Motor neuron (in vitro differentiated cells): Measurements from ENCODE around the gene USP7. TPM values are rescaled to one million over a fixed set of nuclear protein-coding genes. Genes with fewer than 3 reads are reported as not detected.
A peak's percentile ranks its signal among the peaks of the same experiment; 100 is the strongest.

Source experiments
- ATAC-seq, 8 experiments: fragments of 200-7000 bp; cut with Tn5 transposase; replicated peaks in 6 of 8; 2 replicates each; pipeline ENCODE4 v1.8.0; 2021; ENCODE audit warnings: mild to moderate bottlenecking in 8 of 8, moderate library complexity in 8 of 8
- H3K27ac ChIP-seq, 2 donors: fragments of 250-450 bp; sonication (Bioruptor Pico); 2 replicates each; pipeline ENCODE4 v1.9.0; 2021; ENCODE audit warnings: antibody characterized with exemption in 2 of 2, mild to moderate bottlenecking in 2 of 2, moderate library complexity in 1 of 2
- H3K4me1 ChIP-seq, 2 donors: fragments of 250-450 bp; sonication (Bioruptor Pico); replicated peaks in 1 of 2; 2 replicates each; pipeline ENCODE4 v1.6.1; 2021; ENCODE audit warnings: antibody characterized with exemption in 2 of 2, mild to moderate bottlenecking in 2 of 2, moderate library complexity in 1 of 2
- H3K4me3 ChIP-seq, 5 donors: fragments of 250-450 bp; sonication (Bioruptor Pico); 2 replicates each; pipeline ENCODE4 v1.9.0; 2021; ENCODE audit warnings: antibody characterized with exemption in 5 of 5, mild to moderate bottlenecking in 5 of 5, moderate library complexity in 4 of 5
- WGBS, 10 experiments: fragments of 450-650 bp; shearing (Covaris generic); methylation state at CpG; one replicate each; pipeline ENCODE4 v1.0.0; 2022; 5-methylcytosine and 5-hydroxymethylcytosine counted together
- in situ Hi-C, 9 experiments: fragments of 400-800 bp; cut with MboI; loops; one replicate each; pipeline ENCODE4 v1.15.0; 2021; ENCODE audit warnings: low sequenced_read_pairs in 9 of 9, low pct_unique_long_range_greater_than_20kb in 2 of 9; ENCODE audit not compliant: unreplicated experiment in 9 of 9
- total RNA-seq, 8 experiments: library from RNA; unstranded; fragments of 300-600 nt; gene quantifications; 2 replicates each; pipeline versions ENCODE4 v1.2.3 to v1.2.4, GENCODE V29; 2022

Gene USP7
- total RNA-seq, 8 experiments from 2014 or later: 39.1 to 83.0 (median 64.6) TPM

GRCh38 chr16:8912793-8913192, 50.9 kb downstream of the USP7 start:
- Histone ChIP-seq H3K4me1 (no peaks in the 10 kb centered on the region), H3K27ac (no peak overlapping the region), H3K4me3 (no peak overlapping the region)
- WGBS, 10 experiments: 89 to 100% (median 96%) methylated on average over 1 to 4 of the region's 4 CpGs; no CpG with 5 or more reads in 1 of the 10 experiments
- in situ Hi-C loops: loop anchor here in 1 of 9 experiments (25.0 kb wide), 1 partner anchor 100 kb away; no protein-coding TSS in a partner anchor
- ATAC-seq: no peak

- Histone ChIP-seq H3K27ac (no peak overlapping the region), H3K4me1 (no peaks in the 10 kb centered on the region), H3K4me3 (no peak overlapping the region)
- no peak for ATAC-seq
- 83 to 100% (median 91%) methylated on average over 1 of the region's 1 CpG; no CpG with 5 or more reads in 4 of the 10 experiments for WGBS, 10 experiments
- in situ Hi-C loops: loop anchor here in 1 of 9 experiments (25.0 kb wide), 1 partner anchor 101 kb away; no protein-coding TSS in a partner anchor
Observed at GRCh38 chr16:8910811-8911210, 52.9 kb downstream of the USP7 start.

GRCh38 chr16:8908810-8909468, 54.8 kb downstream of the USP7 start:
- in situ Hi-C loops: loop anchor here in 1 of 9 experiments (25.0 kb wide), 1 partner anchor 103 kb away; no protein-coding TSS in a partner anchor
- WGBS, 10 experiments: 0 to 100% (median 86%) methylated on average over 1 to 7 of the region's 8 CpGs; no CpG with 5 or more reads in 1 of the 10 experiments
- no peaks in the 10 kb centered on the region for H3K4me1 ChIP-seq
- H3K27ac ChIP-seq: no peak overlapping the region
- ATAC-seq: peak in 3 of 8 experiments; percentile 72 to 91 (median 89)
- H3K4me3 ChIP-seq: no peak overlapping the region

- 20 to 100% (median 85%) methylated on average over 1 to 3 of the region's 4 CpGs; no CpG with 5 or more reads in 2 of the 10 experiments for WGBS, 10 experiments
- Histone ChIP-seq H3K27ac (no peak overlapping the region), H3K4me3 (no peak overlapping the region), H3K4me1 (no peaks in the 10 kb centered on the region)
- in situ Hi-C loops: loop anchor here in 1 of 9 experiments (25.0 kb wide), 1 partner anchor 105 kb away; no protein-coding TSS in a partner anchor
- no peak for ATAC-seq
Observed at GRCh38 chr16:8907096-8907495, 56.6 kb downstream of the USP7 start.

GRCh38 chr16:8905795-8906591, 57.7 kb downstream of the USP7 start:
- 80 to 100% (median 96%) methylated on average over 1 to 9 of the region's 14 CpGs; no CpG with 5 or more reads in 1 of the 10 experiments for WGBS, 10 experiments
- Histone ChIP-seq H3K27ac (no peak overlapping the region), H3K4me3 (no peak overlapping the region), H3K4me1 (no peaks in the 10 kb centered on the region)
- in situ Hi-C loops: loop anchor here in 1 of 9 experiments (25.0 kb wide), 1 partner anchor 106 kb away; no protein-coding TSS in a partner anchor
- ATAC-seq: no peak

GRCh38 chr16:8905168-8905762, 58.4 kb downstream of the USP7 start:
- in situ Hi-C loops: loop anchor here in 1 of 9 experiments (25.0 kb wide), 1 partner anchor 107 kb away; no protein-coding TSS in a partner anchor
- Histone ChIP-seq H3K4me1 (no peaks in the 10 kb centered on the region), H3K4me3 (no peak overlapping the region), H3K27ac (no peak overlapping the region)
- WGBS, 10 experiments: 69 to 100% (median 96%) methylated on average over 1 to 11 of the region's 13 CpGs
- ATAC-seq: peak in 7 of 8 experiments; percentile 28 to 78 (median 43)

GRCh38 chr16:8904018-8904430, 59.7 kb downstream of the USP7 start:
- WGBS, 10 experiments: 80 to 100% (median 100%) methylated on average over 1 to 3 of the region's 8 CpGs; no CpG with 5 or more reads in 3 of the 10 experiments
- no peak for ATAC-seq
- Histone ChIP-seq H3K4me3 (no peak overlapping the region), H3K4me1 (no peaks in the 10 kb centered on the region), H3K27ac (no peak overlapping the region)
- in situ Hi-C loops: loop anchor here in 1 of 9 experiments (25.0 kb wide), 1 partner anchor 108 kb away; no protein-coding TSS in a partner anchor

GRCh38 chr16:8903004-8903403, 60.7 kb downstream of the USP7 start:
- in situ Hi-C loops: loop anchor here in 1 of 9 experiments (25.0 kb wide), 1 partner anchor 109 kb away; no protein-coding TSS in a partner anchor
- Histone ChIP-seq H3K4me1 (no peaks in the 10 kb centered on the region), H3K4me3 (no peak overlapping the region), H3K27ac (no peak overlapping the region)
- WGBS, 10 experiments: 86 to 100% (median 94%) methylated on average over 1 to 9 of the region's 9 CpGs; no CpG with 5 or more reads in 1 of the 10 experiments
- no peak for ATAC-seq

GRCh38 chr16:8901320-8901861, 62.3 kb downstream of the USP7 start:
- WGBS, 10 experiments: 67 to 100% (median 88%) methylated on average over 1 to 12 of the region's 13 CpGs
- in situ Hi-C loops: loop anchor here in 1 of 9 experiments (25.0 kb wide), 1 partner anchor 111 kb away; no protein-coding TSS in a partner anchor
- H3K4me1 ChIP-seq: no peaks in the 10 kb centered on the region
- no peak overlapping the region for H3K4me3 ChIP-seq
- H3K27ac ChIP-seq: no peak overlapping the region
- ATAC-seq: peak in 1 of 8 experiments; percentile 58

- Histone ChIP-seq H3K4me1 (no peaks in the 10 kb centered on the region), H3K4me3 (no peak overlapping the region), H3K27ac (no peak overlapping the region)
- WGBS, 10 experiments: 20 to 100% (median 88%) methylated on average over 1 to 5 of the region's 5 CpGs
- ATAC-seq: no peak
- in situ Hi-C loops: loop anchor here in 1 of 9 experiments (25.0 kb wide), 1 partner anchor 112 kb away; no protein-coding TSS in a partner anchor
Observed at GRCh38 chr16:8900343-8900742, 63.4 kb downstream of the USP7 start.

- 56 to 100% (median 95%) methylated on average over 1 to 8 of the region's 9 CpGs; no CpG with 5 or more reads in 1 of the 10 experiments for WGBS, 10 experiments
- in situ Hi-C loops: loop anchor here in 3 of 9 experiments (25.0 kb wide), 2 partner anchors 112 to 238 kb away; partner anchors contain the start of gene ABAT (in 2 of the 3)
- no peaks in the 10 kb centered on the region for H3K4me1 ChIP-seq
- no peak overlapping the region for H3K4me3 ChIP-seq
- ATAC-seq: no peak
- no peak overlapping the region for H3K27ac ChIP-seq
Observed at GRCh38 chr16:8899709-8900317, 63.9 kb downstream of the USP7 start.
